Coronary artery (tissue), 2 donors: ENCODE data around the gene ALS2CL.

Experiments
- DNase-seq: peaks from one replicate; pipeline ENCODE4 v3.0.0-alpha.2; 2017; ENCODE audit warnings: low spot score
- H3K27ac ChIP-seq, 2 donors: fragments of 200-600 bp; sonication (generic); one replicate each; pipeline ENCODE4 v1.5.1; 2016 to 2019
- H3K4me3 ChIP-seq: fragments of 200-600 bp; sonication (generic); 2 replicates; pipeline ENCODE4 v1.5.1; 2016; ENCODE audit warnings: mild to moderate bottlenecking, moderate library complexity
- CTCF ChIP-seq: fragments of 200-600 bp; sonication (generic); IDR thresholded peaks from one replicate; pipeline ENCODE4 v1.5.1; 2019; ENCODE audit warnings: antibody characterized with exemption

ALS2CL gene

DNA sequence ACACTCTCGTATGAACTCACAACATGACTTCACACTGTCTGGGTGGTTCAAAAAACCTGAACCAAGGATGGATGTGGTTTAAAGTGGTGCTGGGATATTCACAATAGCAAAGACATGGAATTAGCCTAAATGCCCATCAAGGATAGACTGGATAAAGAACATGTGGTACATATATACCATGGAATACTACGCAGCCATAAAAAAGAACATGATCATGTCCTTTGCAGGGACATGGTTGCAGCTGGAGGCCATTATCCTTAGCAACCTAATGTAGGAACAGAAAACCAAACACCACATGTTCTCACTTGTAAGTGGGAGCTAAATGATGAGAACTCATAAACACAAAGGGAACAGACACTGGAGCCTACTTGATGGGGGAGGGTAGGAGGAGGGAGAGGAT lies 27.5 kb upstream of the ALS2CL start:
- TF ChIP-seq CTCF, result no peak
- Histone ChIP-seq H3K4me3 (no peak overlapping the region), H3K27ac (no peak overlapping the region)
- no peak for DNase-seq

DNA sequence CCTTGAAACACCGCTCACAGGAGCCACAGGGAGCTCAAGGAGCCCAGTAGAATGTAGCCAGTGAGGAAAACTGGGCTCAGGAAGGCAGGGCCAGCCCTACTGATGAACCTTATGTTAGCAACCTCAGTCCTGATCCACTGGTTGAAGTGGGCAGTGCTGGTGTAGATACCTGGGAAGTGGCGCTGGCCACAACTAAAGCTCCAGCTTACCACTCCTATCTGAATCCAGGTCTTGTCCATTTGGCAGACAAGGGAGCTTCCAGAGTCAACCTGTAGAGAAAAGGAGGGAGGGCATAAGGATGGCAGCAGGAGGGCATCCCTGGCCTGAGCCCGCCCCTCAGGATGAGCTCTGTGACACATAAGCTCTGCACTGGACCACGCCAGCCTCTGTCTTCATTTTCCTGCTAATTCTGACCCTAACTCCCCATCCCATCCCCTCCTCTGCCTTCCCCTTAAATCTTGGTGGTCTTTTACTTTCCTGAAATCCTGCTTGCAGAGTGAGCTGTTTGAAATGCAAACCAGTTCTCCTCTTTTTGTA lies 26.3 kb upstream of the ALS2CL start:
- Histone ChIP-seq H3K4me3 (no peak overlapping the region), H3K27ac (no peak overlapping the region)
- no peak for TF ChIP-seq CTCF
- peak; percentile 29 for DNase-seq

DNA sequence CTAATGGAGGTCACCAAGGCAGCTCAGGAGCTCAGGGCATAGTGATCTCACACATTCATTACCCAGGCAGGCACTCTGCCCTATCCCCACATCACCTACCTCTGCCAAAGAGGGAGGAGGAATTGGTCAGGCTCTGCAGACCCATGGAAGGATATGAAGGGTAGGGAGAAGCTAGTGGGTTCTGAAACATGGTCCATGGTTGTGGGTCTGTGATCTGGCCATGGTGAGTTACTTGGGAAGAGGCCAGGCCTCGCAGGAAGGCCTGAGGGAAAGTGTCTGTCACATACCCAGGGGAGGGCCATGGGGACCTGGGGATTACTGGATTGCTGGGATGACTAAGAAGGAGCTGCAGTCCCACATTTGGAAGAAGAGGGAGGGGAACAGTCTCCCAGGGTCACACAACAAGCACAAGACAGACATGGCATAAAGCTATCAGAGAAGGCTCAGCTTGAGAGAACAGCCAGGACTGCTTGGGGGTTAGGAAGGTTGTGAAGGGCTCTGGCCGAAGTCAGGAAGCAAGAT lies 25.6 kb upstream of the ALS2CL start:
- Histone ChIP-seq H3K27ac (no peak overlapping the region), H3K4me3 (no peak overlapping the region)
- no peak for TF ChIP-seq CTCF
- peak; percentile 49 for DNase-seq

- no peak within 1 kb of the TSS for H3K4me3 ChIP-seq
- H3K27ac ChIP-seq, result no peak within 1 kb of the TSS
- peak; percentile 69 for DNase-seq
- no peak for TF ChIP-seq CTCF
Measured at GRCh38 chr3:46717447-46718231, 24.2 kb upstream of the ALS2CL start, which contains the start of gene PRSS50. Gene PRSS50 (minus strand): TSS chr3:46717869. CDS start chr3:46717824, 45 bp downstream.

DNA sequence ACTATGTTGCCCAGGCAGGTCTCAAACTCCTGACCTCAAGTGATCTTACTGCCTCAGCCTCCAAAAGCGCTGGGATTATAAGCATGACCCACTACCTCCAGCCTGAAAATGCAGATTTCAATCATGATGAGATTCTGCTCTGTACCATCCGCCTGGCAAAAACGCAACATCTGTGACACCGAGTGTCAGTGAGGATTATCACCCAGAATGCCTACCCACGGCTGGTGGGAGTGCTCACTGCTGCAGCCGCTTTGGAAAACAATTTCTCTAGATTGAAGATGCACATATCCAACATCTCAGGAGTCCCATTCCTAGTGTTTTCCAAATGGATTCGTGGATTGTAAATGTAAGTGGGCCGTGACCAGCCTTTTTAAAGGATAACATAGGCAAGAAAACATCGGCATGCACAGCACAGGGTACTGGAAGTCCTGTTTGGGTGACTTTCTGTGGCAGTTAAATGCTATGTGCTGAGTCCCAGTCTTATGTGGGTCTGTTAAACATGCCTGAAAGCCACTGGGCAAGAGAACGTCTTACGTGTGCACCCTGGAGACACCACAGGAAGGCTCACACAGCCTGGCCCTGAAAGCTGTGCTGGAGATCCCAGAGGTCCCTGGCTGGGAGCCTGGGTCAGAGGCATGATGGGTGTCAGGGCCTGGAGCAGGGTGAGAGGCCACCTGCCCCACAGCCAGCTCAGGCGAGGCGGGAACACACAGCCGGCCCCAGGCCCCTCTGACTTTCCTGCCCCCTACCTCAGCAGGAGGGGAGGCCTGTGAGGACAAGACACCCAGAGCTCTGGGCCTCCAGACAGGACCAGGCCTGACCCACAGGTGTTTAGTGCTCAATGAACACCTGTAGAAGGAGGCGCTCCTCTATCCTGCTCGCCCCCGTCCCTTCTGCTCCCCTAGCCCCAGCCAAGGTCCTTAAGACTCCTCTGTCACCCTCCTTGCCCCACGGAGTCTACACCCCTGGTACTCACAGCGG lies 23.3 kb upstream of the ALS2CL start:
- Histone ChIP-seq H3K27ac (no peak overlapping the region), H3K4me3 (no peak overlapping the region)
- no peak for TF ChIP-seq CTCF
- DNase-seq, result peak; percentile 57

GRCh38 chr3:46715507-46716175 lies 22.2 kb upstream of the ALS2CL start:
- H3K4me3 ChIP-seq, result no peak overlapping the region
- peak; percentile 63 for DNase-seq
- H3K27ac ChIP-seq, result no peak overlapping the region
- TF ChIP-seq CTCF, result no peak
